ENCODE results near the gene TIGAR. TPM values are rescaled to one million over a fixed set of nuclear protein-coding genes. Genes with fewer than 3 reads are reported as not detected.

Gene TIGAR
- 20.7 TPM for total RNA-seq (ENCODE audit: unreplicated experiment)
- long read RNA-seq, transcript TIGAR-201 (6 exons, 2,782 nt): major isoform, 19 of 28 reads
- long read RNA-seq, partial matches to known transcripts: 1 of 28 reads
- long read RNA-seq, other reads (novel, unspliced or antisense): 8 of 28 reads

- DNase-seq: peak; percentile 97
- Mint-ChIP-seq H3K9me3 (ENCODE audit: unreplicated experiment) (peaks cover 3% of the 10 kb centered on the region), H3K4me1 (ENCODE audit: low read depth, unreplicated experiment) (peaks cover 2% of the 10 kb centered on the region), H3K36me3 (ENCODE audit: unreplicated experiment) (no peaks in the 10 kb centered on the region), H3K4me3 (ENCODE audit: unreplicated experiment) (peak within 1 kb of the TSS; percentile 88), H3K27me3 (ENCODE audit: unreplicated experiment) (peaks cover 7% of the 10 kb centered on the region), H3K27ac (ENCODE audit: unreplicated experiment) (peak within 1 kb of the TSS; percentile 76)
- TF ChIP-seq, protein P1, sequence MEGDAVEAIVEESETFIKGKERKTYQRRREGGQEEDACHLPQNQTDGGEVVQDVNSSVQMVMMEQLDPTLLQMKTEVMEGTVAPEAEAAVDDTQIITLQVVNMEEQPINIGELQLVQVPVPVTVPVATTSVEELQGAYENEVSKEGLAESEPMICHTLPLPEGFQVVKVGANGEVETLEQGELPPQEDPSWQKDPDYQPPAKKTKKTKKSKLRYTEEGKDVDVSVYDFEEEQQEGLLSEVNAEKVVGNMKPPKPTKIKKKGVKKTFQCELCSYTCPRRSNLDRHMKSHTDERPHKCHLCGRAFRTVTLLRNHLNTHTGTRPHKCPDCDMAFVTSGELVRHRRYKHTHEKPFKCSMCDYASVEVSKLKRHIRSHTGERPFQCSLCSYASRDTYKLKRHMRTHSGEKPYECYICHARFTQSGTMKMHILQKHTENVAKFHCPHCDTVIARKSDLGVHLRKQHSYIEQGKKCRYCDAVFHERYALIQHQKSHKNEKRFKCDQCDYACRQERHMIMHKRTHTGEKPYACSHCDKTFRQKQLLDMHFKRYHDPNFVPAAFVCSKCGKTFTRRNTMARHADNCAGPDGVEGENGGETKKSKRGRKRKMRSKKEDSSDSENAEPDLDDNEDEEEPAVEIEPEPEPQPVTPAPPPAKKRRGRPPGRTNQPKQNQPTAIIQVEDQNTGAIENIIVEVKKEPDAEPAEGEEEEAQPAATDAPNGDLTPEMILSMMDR (IDR thresholded peaks at IDR 0.05; ENCODE audit: partially characterized antibody, unreplicated experiment): no peak
Observed at GRCh38 chr12:4320853-4321701, at the start of gene TIGAR. Gene TIGAR (plus strand): TSS chr12:4321213. CDS start chr12:4321272, 59 bp downstream.

- peak overlapping the region; percentile 88 for H3K4me3 Mint-ChIP-seq (ENCODE audit: unreplicated experiment)
- peak; percentile 72 for DNase-seq
- H3K4me1 Mint-ChIP-seq (ENCODE audit: low read depth, unreplicated experiment): peaks cover 14% of the 10 kb centered on the region
- no peaks in the 10 kb centered on the region for H3K36me3 Mint-ChIP-seq (ENCODE audit: unreplicated experiment)
- peaks cover 13% of the 10 kb centered on the region for H3K27me3 Mint-ChIP-seq (ENCODE audit: unreplicated experiment)
- TF ChIP-seq, protein P1 (IDR thresholded peaks at IDR 0.05; ENCODE audit: partially characterized antibody, unreplicated experiment): no peak
- H3K9me3 Mint-ChIP-seq (ENCODE audit: unreplicated experiment): peaks cover 19% of the 10 kb centered on the region
- H3K27ac Mint-ChIP-seq (ENCODE audit: unreplicated experiment): peak overlapping the region; percentile 62
Observed at GRCh38 chr12:4271717-4272423, 49.1 kb upstream of the TIGAR start.

DNA sequence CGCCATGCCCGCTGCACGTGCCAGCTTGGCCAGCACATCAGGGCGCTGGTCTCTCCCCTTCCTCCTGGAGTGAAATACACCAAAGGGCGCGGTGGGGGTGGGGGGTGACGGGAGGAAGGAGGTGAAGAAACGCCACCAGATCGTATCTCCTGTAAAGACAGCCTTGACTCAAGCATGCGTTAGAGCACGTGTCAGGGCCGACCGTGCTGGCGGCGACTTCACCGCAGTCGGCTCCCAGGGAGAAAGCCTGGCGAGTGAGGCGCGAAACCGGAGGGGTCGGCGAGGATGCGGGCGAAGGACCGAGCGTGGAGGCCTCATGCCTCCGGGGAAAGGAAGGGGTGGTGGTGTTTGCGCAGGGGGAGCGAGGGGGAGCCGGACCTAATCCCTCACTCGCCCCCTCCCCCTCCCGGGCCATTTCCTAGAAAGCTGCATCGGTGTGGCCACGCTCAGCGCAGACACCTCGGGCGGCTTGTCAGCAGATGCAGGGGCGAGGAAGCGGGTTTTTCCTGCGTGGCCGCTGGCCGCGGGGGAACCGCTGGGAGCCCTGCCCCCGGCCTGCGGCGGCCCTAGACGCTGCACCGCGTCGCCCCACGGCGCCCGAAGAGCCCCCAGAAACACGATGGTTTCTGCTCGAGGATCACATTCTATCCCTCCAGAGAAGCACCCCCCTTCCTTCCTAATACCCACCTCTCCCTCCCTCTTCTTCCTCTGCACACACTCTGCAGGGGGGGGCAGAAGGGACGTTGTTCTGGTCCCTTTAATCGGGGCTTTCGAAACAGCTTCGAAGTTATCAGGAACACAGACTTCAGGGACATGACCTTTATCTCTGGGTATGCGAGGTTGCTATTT, 48.4 kb upstream of the TIGAR start:
- TF ChIP-seq, protein P1 (IDR thresholded peaks at IDR 0.05; ENCODE audit: partially characterized antibody, unreplicated experiment): no peak
- Mint-ChIP-seq H3K4me1 (ENCODE audit: low read depth, unreplicated experiment) (peaks cover 18% of the 10 kb centered on the region), H3K27ac (ENCODE audit: unreplicated experiment) (peak overlapping the region; percentile 89), H3K27me3 (ENCODE audit: unreplicated experiment) (peaks cover 13% of the 10 kb centered on the region), H3K9me3 (ENCODE audit: unreplicated experiment) (peaks cover 19% of the 10 kb centered on the region), H3K36me3 (ENCODE audit: unreplicated experiment) (no peaks in the 10 kb centered on the region), H3K4me3 (ENCODE audit: unreplicated experiment) (peak overlapping the region; percentile 93)
- peak; percentile 75 for DNase-seq

DNA sequence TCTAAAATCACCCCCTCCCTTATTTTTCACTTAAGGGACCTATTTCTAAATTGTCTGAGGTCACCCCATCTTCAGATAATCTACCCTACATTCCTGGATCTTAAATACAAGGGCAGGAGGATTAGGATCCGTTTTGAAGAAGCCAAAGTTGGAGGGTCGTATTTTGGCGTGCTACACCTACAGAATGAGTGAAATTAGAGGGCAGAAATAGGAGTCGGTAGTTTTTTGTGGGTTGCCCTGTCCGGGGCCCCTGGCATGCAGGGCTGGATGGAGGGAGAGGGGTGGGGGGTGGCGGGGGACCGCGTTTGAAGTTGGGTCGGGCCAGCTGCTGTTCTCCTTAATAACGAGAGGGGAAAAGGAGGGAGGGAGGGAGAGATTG, 47.8 kb upstream of the TIGAR start:
- H3K27ac Mint-ChIP-seq (ENCODE audit: unreplicated experiment): peak overlapping the region; percentile 80
- DNase-seq: no peak
- H3K4me1 Mint-ChIP-seq (ENCODE audit: low read depth, unreplicated experiment): peaks cover 21% of the 10 kb centered on the region
- peaks cover 19% of the 10 kb centered on the region for H3K9me3 Mint-ChIP-seq (ENCODE audit: unreplicated experiment)
- H3K4me3 Mint-ChIP-seq (ENCODE audit: unreplicated experiment): peak overlapping the region; percentile 93
- TF ChIP-seq, protein P1 (IDR thresholded peaks at IDR 0.05; ENCODE audit: partially characterized antibody, unreplicated experiment): no peak
- no peaks in the 10 kb centered on the region for H3K36me3 Mint-ChIP-seq (ENCODE audit: unreplicated experiment)
- H3K27me3 Mint-ChIP-seq (ENCODE audit: unreplicated experiment): peaks cover 13% of the 10 kb centered on the region
